ENCODE results near the gene HAUS3.

- TF ChIP-seq CTCF (IDR thresholded peaks at IDR 0.05) = no peak
- no peak for TF ChIP-seq USF2 (CRISPR knock-in tag; IDR thresholded peaks at IDR 0.05)
- TF ChIP-seq ATF3 (CRISPR knock-in tag; conservative IDR thresholded peaks at IDR 0.05) = no peak
- TF ChIP-seq MAX (CRISPR knock-in tag; IDR thresholded peaks at IDR 0.05) = no peak
- TF ChIP-seq CBFB (CRISPR knock-in tag; IDR thresholded peaks at IDR 0.05; ENCODE audit: low read depth) = no peak
- no peak for TF ChIP-seq JUN (CRISPR knock-in tag; IDR thresholded peaks at IDR 0.05)
- TF ChIP-seq E2F4 (CRISPR knock-in tag; IDR thresholded peaks at IDR 0.05; ENCODE audit: borderline replicate concordance, low read depth) = no peak
- TF ChIP-seq E2F1 (CRISPR knock-in tag; IDR thresholded peaks at IDR 0.05) = no peak
Measured at GRCh38 chr4:2231082-2231481, 10.8 kb downstream of the HAUS3 start.

All from WTC11 (cell line).